ENCODE results near the gene GABARAP.

GRCh38 chr17:7260651-7261378, 18.6 kb upstream of the GABARAP start:
- TF ChIP-seq CTCF (IDR thresholded peaks at IDR 0.05): no peak
- TF ChIP-seq EP300 (IDR thresholded peaks at IDR 0.05): no peak
